SHP77 (cell line): ENCODE data around the gene WDR47.

ENCODE experiments used
- DNase-seq, 2 experiments: peaks; one replicate each; lab custom pipeline; 2025; lab: John Stamatoyannopoulos, UW

WDR47 gene

DNA sequence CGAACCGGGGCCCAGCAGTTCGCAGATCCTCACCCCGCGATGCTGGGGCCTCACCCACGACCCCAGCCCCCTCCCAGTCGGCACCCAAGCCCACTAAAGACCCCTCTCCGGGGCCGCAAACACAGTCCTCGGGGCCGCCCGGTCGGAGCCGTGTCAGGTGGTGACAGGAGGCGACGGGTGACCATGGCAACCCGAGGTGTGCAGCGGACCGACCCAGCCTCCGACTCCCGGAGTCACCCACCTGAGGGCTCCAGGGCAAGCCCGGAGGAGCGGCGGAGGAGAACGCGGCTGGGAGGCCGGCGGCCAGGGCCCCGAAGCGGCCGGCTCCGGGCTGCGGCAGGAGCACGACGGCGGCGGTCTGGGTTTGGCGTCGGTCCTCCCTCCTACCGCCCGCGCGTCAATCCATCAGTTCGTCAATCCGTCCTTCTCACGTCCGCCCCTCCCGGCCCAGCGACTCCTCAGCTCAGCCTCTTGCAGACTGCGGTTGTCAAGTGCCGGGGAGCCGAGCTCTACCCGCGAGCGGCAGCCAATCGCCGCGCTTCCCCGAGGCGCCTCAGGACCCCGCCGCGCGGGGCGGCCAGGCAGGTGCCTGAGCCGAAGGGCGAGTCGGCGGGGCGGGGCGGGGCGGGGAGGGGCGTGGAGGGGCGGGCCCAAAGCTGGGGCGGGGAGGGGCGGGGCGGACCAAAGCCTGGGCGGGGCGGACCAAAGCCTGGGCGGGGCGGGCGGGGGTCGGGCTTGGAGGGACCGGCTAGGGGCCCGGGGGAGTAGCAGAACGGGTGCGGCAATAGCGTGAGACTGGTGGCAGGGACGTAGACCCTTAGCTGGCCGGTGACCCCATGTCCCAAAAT lies at the start of gene WDR47:
WDR47 (minus strand) TSS at position 482 of the 848 bp plus-strand sequence. CDS start 18,590 bp downstream, outside the sequence.
- DNase-seq: peak; percentile 80 to 94

DNA sequence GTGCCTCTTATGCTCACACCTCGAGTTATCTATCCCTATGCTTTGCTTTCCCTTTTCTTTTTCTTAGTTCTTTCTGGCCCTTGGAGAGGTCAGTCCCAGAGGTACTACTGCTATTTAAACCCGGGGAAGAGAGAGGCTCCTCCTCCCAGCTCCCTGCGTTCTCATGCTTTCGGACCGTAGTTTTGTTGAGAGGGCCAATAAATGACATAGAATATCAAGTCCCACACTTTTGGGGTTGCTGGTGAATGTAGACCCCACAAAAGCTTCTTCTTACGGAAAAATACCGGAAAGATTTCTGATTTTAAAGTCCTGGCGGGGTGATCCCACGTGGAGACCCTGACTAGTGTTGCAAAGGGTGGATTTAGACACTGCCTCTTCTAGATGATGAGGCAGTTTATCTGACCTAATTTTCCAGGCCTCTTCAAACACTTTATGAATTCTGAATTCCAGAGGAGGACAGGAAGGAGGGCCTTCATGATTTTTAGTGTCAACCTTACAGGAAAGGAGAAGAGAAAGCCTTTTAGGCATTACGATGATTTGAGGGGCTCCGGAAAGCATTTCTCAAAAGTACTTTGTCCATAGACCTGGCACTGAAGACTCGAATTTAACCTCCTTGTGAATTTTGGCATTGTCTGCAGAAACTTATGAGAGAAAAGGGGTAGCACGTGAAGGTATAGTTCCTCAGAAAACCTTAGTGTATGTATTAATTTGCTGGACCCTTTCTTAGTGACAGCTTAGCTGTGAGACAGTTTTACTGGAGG lies 49.4 kb upstream of the WDR47 start:
- peak; percentile 28 to 33 for DNase-seq

- peak; percentile 83 to 90 for DNase-seq
These were observed 48.5 kb upstream of the WDR47 start, which contains the start of gene TMEM167B for GRCh38 chr1:109090196-109091077. TSS of gene TMEM167B (plus strand) at chr1:109090764. CDS start at chr1:109090873, 109 bp downstream.

DNA sequence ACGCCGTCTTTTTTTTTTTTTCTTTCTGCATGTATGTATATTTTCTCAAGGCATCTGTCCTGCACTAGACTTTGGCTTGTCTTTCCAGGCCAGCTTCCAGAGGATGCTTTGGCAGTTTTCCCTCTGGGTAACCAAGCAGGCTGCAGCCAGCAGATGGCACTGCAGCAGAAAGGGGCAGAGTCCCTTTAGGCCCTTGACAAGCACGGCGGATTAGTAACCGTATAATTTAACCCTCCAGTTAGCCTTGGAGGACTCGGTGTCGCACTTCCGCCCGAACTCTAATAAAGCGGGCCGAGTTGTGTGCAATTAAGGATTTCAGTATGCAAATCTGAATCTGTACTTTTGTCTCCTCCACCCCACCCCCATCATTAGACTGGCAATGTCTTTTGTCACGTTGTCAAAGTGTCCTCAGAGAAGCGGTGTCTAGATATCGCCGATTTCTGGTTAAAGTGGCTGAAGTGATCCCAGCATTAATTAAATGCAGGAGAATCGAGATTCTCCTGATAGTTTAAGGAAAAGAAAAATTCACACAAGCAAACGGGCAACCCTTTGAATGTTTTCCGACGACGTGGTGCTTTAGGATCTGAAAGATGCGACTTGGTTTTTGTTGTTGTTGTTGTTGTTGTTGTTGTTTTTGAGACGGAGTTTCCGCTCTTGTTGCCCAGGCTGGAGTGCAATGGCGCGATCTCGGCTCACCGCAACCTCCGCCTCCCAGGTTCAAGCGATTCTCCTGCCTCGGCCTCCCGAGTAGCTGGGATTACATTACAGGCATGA lies 47.5 kb upstream of the WDR47 start:
- DNase-seq: peak; percentile 86 to 87

GRCh38 chr1:109084563-109085517 lies 42.9 kb upstream of the WDR47 start:
- no peak for DNase-seq

GRCh38 chr1:109083923-109084322 lies 42.0 kb upstream of the WDR47 start:
- DNase-seq: no peak

DNA sequence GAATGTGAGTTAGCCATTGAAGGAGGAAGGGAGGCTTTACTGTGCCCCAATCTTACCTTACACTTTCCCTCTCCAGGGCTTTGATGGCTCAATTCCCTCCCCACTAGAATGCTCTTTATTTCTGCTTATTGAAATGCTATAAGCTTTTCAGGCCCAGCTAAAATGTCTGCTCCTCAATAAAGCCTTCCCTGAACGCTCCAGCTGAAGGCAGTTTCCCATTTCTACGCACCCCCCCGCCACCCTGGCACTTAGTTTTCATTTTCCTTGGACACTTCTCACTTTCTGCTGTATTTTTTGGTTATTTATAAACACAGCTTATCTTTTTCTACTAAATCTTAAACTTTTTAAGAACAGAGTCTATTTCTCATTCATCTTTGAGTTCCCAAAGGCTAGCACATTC lies 41.6 kb upstream of the WDR47 start:
- DNase-seq: no peak

- no peak for DNase-seq
These were observed 38.7 kb upstream of the WDR47 start for GRCh38 chr1:109080441-109081082.

- no peak for DNase-seq
These were observed 37.3 kb upstream of the WDR47 start for GRCh38 chr1:109079240-109079622.

- no peak for DNase-seq
These were observed 36.4 kb upstream of the WDR47 start for GRCh38 chr1:109078317-109078716.

GRCh38 chr1:109075531-109076490 lies 33.9 kb upstream of the WDR47 start, which contains the start of gene TAF13:
TSS of gene TAF13 (minus strand) at chr1:109076003. CDS start at chr1:109075947, 56 bp downstream.
- peak; percentile 95 to 96 for DNase-seq

DNA sequence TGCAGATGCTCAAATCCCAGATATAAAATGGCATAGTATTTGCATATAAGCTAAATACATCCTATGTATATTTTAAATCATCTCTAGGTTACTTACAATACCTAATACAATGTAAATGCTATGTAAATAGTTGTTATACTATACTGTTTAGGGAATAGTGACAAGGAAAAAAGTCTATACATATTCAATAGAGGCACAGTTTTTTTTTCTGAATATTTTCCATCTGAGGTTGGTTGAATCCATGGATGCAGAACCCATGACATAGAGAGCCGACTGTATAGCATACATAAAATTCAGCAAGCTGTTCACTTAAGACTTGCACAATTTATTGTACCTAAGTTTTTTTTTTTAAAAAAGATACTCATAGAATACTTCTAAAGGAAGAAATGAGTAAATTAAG lies 27.4 kb upstream of the WDR47 start:
- no peak for DNase-seq

- DNase-seq: no peak
These were observed 26.0 kb upstream of the WDR47 start for GRCh38 chr1:109067883-109068282.

DNA sequence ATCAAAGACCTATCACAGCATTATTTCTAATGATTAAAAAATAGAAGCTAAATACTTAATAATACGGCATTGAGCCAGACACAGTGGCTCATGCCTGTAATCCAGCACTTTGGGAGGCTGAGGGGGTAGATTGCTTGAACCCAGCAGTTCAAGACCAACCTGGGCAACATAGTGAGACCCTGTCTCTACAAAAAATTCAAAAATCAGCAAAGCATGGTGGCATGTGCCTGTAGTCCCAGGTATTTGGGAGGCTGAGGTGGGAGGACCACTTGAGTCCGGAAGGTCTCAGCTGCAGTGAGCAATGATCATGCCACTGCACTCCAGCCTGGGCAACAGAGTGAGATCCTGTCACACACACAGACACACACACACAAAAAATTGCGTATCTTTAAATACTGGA lies 23.2 kb upstream of the WDR47 start:
- DNase-seq: no peak

- no peak for DNase-seq
These were observed 19.3 kb upstream of the WDR47 start for GRCh38 chr1:109061183-109061582.

- DNase-seq: no peak
These were observed 18.8 kb upstream of the WDR47 start for GRCh38 chr1:109060707-109061106.

GRCh38 chr1:109059026-109059425 lies 17.1 kb upstream of the WDR47 start:
- DNase-seq: no peak

DNA sequence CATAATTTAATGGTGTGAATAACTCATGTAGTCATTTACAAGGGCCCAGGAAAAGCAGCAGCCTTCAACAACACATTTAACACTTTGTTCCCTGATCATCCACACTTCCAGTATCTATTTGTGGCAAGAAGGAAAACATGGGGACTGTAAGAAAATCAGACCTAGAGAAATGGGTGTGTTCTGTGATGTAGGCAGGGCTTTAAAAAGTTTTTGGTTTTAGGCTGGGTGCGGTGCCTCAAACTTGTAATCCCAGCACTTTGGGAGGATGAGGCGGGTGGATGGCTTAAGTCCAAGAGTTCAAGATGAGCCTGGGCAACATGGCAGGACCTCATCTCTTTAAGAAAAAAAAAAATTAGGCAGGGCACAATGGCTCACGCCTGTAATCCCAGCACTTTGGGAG lies 14.2 kb upstream of the WDR47 start:
- no peak for DNase-seq
